ENCODE results near the gene FGF3. TPM values are rescaled to one million over a fixed set of nuclear protein-coding genes. Genes with fewer than 3 reads are reported as not detected.

The FGF3 gene
- total RNA-seq, 2 donors from 2014 or later: not detected

DNA sequence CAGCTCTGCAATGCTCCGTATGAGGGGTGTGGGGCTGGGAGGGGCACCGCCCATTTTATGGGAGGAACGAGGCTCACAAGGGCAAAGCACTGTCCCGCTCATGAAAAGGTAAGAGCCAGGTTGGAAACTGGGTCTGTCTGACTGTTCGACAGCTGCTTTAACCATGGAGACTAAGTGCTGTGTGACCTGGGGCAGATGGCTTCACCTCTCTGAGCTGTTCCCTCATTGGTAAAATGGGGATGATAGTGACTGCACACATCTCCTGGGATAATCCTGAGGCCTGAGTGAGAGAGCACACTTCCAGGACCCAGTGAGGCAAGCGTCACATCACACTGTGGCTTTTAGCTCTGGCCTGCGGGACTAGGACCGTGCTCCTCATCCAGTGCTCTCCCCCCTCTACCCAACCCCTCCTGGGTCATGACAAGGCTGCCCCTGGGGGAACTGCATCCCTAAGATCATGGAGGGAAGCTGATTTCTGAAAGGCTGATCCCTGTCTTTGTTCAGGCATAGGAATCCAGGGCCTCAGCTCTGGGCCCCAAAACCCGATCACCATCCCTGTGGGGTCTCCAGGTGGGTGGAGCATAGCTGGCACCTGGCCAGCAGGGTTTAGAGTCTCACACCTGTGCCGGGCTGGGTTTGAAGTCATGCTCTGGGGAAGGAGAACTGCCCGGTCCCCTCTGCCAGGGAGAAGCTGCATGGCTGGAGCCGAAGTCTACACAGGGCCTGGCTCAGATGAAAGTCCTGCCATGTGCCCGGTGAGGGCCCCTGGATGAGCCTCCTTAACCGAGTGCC lies 21.3 kb downstream of the FGF3 start:
- no peak overlapping the region for H3K27ac ChIP-seq
- no peak for ATAC-seq (ENCODE audit: insufficient number of reproducible peaks, low FRiP score, low read depth)
- H3K9me3 ChIP-seq: no peaks in the 10 kb centered on the region
- no peak overlapping the region for H3K4me3 ChIP-seq
- H3K27me3 ChIP-seq (replicated peaks; ENCODE audit: insufficient read depth): no peaks in the 10 kb centered on the region
- H3K4me1 ChIP-seq (ENCODE audit: control insufficient read depth in 1 of 2, low read depth in 2 of 2): no peaks in the 10 kb centered on the region
- H3K36me3 ChIP-seq: no peaks in the 10 kb centered on the region
- DNase-seq (ENCODE audit: low spot score): no peak
- TF ChIP-seq, protein P1, sequence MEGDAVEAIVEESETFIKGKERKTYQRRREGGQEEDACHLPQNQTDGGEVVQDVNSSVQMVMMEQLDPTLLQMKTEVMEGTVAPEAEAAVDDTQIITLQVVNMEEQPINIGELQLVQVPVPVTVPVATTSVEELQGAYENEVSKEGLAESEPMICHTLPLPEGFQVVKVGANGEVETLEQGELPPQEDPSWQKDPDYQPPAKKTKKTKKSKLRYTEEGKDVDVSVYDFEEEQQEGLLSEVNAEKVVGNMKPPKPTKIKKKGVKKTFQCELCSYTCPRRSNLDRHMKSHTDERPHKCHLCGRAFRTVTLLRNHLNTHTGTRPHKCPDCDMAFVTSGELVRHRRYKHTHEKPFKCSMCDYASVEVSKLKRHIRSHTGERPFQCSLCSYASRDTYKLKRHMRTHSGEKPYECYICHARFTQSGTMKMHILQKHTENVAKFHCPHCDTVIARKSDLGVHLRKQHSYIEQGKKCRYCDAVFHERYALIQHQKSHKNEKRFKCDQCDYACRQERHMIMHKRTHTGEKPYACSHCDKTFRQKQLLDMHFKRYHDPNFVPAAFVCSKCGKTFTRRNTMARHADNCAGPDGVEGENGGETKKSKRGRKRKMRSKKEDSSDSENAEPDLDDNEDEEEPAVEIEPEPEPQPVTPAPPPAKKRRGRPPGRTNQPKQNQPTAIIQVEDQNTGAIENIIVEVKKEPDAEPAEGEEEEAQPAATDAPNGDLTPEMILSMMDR (IDR thresholded peaks at IDR 0.05): no peak

DNA sequence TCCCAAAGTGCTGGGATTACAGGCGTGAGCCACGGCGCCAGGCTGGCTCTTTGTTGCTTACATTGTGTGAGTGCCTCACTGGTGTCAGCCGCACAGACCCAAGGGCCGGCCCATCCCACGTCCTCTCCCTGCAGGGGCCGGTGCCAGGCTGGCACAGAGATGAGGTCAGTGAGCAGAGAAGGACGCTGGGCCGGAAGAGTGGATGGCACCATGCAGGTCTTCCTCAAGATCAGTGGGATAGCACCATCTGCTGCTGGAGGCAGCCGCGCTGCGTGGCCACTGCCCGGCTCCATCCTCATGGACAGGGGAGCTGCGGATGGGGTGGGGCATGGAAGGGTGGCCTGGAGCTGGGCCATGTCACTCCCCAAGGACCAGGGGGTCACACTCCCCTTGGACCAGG lies 22.1 kb downstream of the FGF3 start:
- Histone ChIP-seq H3K27me3 (replicated peaks; ENCODE audit: insufficient read depth) (no peaks in the 10 kb centered on the region), H3K4me3 (no peak overlapping the region), H3K9me3 (no peaks in the 10 kb centered on the region), H3K27ac (no peak overlapping the region), H3K4me1 (ENCODE audit: control insufficient read depth in 1 of 2, low read depth in 2 of 2) (no peaks in the 10 kb centered on the region), H3K36me3 (no peaks in the 10 kb centered on the region)
- TF ChIP-seq, protein P1 (IDR thresholded peaks at IDR 0.05): no peak
- DNase-seq (ENCODE audit: low spot score) (no peak), ATAC-seq (ENCODE audit: insufficient number of reproducible peaks, low FRiP score, low read depth) (no peak)

DNA sequence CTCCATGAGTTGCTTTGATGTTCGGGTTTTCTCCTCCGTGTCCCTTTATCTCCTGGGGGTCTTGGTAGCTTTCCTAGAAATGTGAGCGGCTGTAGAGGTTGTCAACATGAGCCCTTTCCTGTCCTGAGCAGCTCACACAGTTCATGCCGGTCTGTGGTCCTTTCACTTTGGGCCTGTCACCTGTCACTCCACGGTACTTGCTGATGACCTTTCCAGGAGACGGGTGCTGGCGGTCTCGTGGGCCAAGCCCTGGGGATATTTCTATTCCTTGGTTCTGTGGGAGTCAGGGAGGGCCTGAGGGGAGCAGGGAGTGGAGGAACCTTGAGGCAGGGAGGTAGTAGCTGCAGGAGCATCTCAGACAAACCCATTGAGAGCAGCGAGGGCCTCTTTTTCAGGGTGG lies 23.2 kb downstream of the FGF3 start:
- Histone ChIP-seq H3K36me3 (no peaks in the 10 kb centered on the region), H3K4me3 (no peak overlapping the region), H3K4me1 (ENCODE audit: control insufficient read depth in 1 of 2, low read depth in 2 of 2) (peaks cover 0 to 3% of the 10 kb centered on the region in 2 donors), H3K27me3 (replicated peaks; ENCODE audit: insufficient read depth) (no peaks in the 10 kb centered on the region), H3K27ac (no peak overlapping the region), H3K9me3 (no peaks in the 10 kb centered on the region)
- DNase-seq (ENCODE audit: low spot score): no peak
- no peak for ATAC-seq (ENCODE audit: insufficient number of reproducible peaks, low FRiP score, low read depth)
- TF ChIP-seq, protein P1 (IDR thresholded peaks at IDR 0.05): no peak

DNA sequence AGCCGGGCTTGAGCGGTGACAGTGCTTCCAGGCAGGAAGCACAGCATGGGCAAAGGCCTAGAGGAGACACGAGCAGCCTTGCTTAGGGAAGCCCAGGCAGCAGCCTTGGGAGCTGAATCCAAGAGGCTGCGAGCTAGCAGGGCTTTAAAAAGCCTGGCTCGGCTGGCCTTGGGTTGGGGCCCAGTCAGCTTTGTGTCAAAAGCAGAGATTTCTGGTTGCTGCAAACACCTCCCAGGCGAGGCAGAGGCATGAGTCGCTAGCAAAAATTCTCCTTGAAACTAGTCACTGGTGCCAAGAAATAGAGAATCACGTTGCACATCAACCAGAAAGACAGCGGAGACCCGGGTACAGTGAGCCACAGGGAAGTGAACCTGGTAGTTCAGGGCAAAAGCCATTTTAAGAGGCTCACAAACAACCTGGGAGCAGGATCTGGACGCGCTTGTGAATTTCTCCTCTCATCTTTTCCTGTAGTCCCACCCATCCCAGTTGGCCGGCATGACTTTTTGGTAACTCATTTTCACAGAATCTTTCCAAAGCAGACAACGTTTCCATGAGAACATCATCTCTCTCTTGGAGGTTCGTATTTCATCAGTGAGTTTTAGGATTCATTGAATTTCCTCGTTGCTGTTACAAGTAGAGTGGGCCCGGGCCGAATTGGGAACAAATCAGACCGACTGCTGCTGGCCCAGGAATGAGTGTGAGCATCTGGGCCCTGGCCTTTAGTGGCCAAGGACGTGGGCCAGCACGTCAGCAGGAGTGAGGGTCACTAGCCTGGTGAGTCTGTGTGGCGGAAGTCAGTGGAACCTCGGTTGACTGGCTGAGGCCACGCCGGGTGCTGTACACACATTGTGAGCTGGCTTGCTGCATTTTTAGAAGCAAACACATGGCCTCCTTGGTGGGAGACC lies 27.7 kb downstream of the FGF3 start:
- Histone ChIP-seq H3K9me3 (no peaks in the 10 kb centered on the region), H3K4me3 (no peak overlapping the region), H3K4me1 (ENCODE audit: control insufficient read depth in 1 of 2, low read depth in 2 of 2) (peaks cover 0 to 5% of the 10 kb centered on the region in 2 donors), H3K27me3 (replicated peaks; ENCODE audit: insufficient read depth) (no peaks in the 10 kb centered on the region), H3K27ac (no peak overlapping the region), H3K36me3 (no peaks in the 10 kb centered on the region)
- TF ChIP-seq, protein P1 (IDR thresholded peaks at IDR 0.05): no peak
- ATAC-seq (ENCODE audit: insufficient number of reproducible peaks, low FRiP score, low read depth) (no peak), DNase-seq (ENCODE audit: low spot score) (no peak)

DNA sequence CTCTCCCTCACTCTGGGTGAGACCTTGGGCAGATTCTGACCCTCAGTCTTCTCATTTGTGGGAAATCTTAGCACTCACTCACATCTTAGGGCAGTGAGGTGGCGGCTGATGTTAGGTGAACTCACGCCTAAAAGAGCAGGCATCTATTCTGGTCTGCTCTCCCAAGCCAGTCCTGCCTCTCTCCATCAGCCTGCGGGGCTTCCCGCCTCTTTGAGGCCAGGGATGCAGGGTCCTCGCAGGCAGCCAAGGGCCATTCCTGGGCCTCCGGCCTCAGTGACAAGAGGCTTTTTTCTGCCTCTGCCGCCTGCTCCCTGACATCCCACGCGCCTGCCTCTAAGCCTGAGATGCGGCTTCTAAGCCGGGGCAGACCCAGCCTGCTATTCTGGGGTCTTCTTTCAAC lies 30.3 kb downstream of the FGF3 start:
- no peak overlapping the region for H3K27ac ChIP-seq
- no peaks in the 10 kb centered on the region for H3K27me3 ChIP-seq (replicated peaks; ENCODE audit: insufficient read depth)
- H3K9me3 ChIP-seq: no peaks in the 10 kb centered on the region
- no peaks in the 10 kb centered on the region for H3K36me3 ChIP-seq
- peaks cover 0 to 5% of the 10 kb centered on the region in 2 donors for H3K4me1 ChIP-seq (ENCODE audit: control insufficient read depth in 1 of 2, low read depth in 2 of 2)
- ATAC-seq (ENCODE audit: insufficient number of reproducible peaks, low FRiP score, low read depth) (no peak), DNase-seq (ENCODE audit: low spot score) (no peak)
- TF ChIP-seq, protein P1 (IDR thresholded peaks at IDR 0.05): no peak
- no peak overlapping the region for H3K4me3 ChIP-seq

All from thoracic aorta (tissue), 2 donors.